ENCODE measurements around the gene SPATA32. TPM values are rescaled to one million over a fixed set of nuclear protein-coding genes. Genes with fewer than 3 reads are reported as not detected.
A peak's percentile ranks its signal among the peaks of the same experiment; 100 is the strongest.

The SPATA32 gene
- total RNA-seq, 4 donors from 2014 or later, result not detected

DNA sequence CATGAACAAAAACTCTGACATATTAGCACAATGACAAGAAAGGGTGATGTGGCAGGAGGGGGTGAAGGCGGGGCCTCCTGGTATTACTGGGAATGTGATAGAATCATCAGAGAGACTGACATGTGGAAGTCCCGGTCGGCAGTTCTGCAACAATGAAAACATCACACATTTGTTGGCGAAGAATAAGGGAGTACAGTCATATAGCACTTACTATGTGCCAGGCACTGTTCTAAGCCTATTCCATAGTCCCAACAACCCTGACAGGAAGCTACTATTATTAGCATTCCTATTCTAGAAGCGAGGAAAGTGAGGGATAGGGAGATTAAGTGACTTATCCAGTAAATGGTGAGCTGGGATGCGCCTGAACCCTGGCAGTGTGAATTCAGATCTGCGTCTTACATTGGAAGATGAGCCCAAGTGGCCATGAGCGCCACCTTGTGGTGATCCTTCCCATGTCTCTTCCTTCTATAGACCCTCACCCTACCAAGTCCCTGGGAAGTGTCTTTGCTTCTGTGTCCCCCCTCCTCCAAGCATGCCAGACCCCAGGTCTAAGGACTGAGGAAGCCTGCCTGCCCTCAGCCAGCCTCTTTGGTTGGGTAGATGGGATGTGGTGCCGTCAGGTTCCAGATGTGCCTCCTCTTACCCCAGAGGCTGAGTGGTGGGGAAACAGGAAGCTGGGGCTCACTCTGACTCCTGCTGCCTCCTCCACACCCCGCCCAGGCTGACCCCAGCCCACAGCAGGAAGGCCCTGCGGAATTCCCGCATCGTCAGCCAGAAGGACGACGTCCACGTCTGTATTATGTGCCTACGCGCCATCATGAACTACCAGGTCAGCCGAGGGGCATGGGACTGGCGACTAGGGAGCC is 26.2 kb downstream of the SPATA32 start:
- Histone ChIP-seq H3K4me3 (no peak overlapping the region), H3K4me1 (peaks cover 0 to 8% (median 0%) of the 10 kb centered on the region in 4 donors), H3K27me3 (no peaks in the 10 kb centered on the region), H3K36me3 (peaks cover 0 to 15% (median 0%) of the 10 kb centered on the region in 3 donors), H3K9me3 (no peaks in the 10 kb centered on the region), H3K27ac (no peak overlapping the region)
- DNase-seq, result peak; percentile 78 to 94 (median 86)
- TF ChIP-seq, protein P1, sequence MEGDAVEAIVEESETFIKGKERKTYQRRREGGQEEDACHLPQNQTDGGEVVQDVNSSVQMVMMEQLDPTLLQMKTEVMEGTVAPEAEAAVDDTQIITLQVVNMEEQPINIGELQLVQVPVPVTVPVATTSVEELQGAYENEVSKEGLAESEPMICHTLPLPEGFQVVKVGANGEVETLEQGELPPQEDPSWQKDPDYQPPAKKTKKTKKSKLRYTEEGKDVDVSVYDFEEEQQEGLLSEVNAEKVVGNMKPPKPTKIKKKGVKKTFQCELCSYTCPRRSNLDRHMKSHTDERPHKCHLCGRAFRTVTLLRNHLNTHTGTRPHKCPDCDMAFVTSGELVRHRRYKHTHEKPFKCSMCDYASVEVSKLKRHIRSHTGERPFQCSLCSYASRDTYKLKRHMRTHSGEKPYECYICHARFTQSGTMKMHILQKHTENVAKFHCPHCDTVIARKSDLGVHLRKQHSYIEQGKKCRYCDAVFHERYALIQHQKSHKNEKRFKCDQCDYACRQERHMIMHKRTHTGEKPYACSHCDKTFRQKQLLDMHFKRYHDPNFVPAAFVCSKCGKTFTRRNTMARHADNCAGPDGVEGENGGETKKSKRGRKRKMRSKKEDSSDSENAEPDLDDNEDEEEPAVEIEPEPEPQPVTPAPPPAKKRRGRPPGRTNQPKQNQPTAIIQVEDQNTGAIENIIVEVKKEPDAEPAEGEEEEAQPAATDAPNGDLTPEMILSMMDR (IDR thresholded peaks at IDR 0.05), result peak; percentile 63 to 77 (median 74)
- no peak for TF ChIP-seq POLR2A (IDR thresholded peaks at IDR 0.05)

DNA sequence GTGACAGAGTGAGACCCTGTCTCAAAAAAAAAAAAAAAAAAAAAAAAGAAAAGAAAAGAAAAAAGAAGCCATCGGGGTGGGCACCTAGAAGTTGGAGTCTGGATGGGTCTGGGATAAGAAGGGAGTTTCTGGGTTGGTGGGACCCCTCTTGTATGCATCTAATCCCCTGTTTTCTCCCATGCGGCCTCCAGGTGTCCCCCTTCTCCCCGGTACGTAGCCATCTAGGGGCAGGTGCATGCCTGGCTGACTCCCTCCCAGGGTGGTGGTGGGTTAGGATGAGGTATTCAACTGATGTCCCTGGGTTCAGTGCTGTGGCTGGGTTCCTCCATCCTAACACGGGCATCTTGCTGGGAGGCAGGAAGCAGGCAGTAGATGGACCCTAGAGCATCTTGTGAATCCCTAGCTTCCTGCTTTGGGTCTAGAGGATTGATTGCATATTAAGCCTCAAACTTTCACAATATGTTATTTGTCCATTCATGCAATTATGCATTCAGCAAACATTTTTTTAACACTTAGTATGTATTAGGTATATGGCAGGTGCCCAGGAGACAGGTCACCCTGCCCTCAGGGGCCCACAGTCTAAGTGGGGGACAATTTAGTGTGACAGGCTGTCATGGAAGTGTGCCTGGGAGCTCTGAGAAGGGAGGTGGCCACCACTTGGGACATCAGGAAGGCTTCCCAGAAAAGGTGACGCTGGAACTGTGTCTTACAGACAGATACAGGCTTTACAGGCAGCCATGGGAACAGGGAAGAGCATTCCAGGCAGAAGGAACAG is 27.1 kb downstream of the SPATA32 start:
- TF ChIP-seq, protein P1 (IDR thresholded peaks at IDR 0.05), result peak in 3 of 6 experiments; percentile 16 to 23 (median 18)
- TF ChIP-seq POLR2A (IDR thresholded peaks at IDR 0.05), result no peak
- Histone ChIP-seq H3K27me3 (no peaks in the 10 kb centered on the region), H3K36me3 (peaks cover 0 to 7% (median 0%) of the 10 kb centered on the region in 3 donors), H3K4me1 (peaks cover 0 to 14% (median 3%) of the 10 kb centered on the region in 4 donors), H3K27ac (no peak overlapping the region), H3K4me3 (no peak overlapping the region), H3K9me3 (no peaks in the 10 kb centered on the region)
- peak in 2 of 3 donors; percentile 68 to 71 for DNase-seq

DNA sequence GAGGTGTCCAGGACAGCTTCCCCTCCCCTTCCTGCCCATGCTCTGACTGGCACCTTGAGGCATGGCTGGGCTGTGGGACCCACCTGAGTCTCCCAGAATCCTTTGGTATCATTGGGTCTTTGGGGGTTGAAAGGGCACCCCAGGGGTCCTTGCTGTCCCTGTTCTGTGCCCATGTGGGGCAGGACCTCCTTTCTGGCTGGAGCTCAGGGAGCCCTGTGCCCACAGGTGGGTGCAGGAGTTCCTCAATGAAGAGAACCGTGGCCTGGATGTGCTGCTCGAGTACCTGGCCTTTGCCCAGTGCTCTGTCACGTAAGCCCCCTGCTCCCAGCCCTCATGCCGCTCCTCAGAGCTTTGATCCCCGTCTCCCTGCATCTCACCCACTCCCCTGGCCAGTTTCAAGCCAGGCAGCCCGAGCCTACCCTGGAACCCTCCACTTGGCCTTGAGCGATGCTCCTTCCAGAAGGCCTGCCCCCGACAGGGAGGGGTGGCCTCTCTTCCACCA is 28.4 kb downstream of the SPATA32 start:
- peaks cover 0 to 26% (median 15%) of the 10 kb centered on the region in 4 donors for H3K4me1 ChIP-seq
- TF ChIP-seq, protein P1 (IDR thresholded peaks at IDR 0.05), result no peak
- TF ChIP-seq POLR2A (IDR thresholded peaks at IDR 0.05), result no peak
- no peak for DNase-seq

DNA sequence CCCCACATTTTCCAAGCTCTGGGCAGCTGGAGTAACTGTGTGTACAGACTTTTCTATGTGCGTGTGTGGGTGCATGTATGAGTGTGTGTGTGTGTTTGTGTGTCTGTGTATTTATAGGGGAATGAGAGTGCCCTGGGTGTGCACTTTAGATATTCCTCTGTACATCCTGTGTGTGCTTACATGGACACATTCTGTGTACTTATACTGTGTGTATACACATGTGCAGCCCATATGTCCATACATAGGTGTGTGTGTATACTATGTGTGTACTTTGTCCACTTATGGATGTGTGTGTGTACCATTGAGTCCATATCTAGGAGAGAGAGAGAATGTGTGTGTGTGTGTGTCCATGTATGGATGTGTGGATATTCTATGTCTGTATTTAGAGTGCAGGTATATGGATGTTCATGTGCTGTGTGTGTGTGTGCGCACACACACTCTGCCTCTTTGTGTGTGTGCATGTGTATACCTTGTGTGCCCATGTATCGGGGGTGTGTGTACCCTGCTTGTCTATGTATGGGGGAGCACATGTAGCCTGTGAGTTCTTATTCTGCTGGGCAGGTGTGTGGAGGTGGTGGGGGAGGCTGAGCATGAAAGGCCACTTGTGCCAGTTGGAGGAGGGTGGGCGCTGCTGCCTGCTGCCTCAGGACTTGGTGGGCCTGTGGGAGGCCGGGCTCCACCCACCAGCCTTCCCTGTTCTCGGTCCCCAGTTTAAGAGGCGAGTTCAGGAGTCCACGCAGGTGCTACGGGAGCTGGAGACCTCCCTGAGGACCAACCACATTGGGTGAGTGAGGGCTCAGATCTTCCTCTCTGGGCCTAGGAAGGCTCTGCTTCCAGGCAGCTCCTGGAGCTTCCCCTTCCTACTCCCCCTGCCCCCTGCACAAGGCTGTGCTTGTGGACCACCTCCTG is 29.1 kb downstream of the SPATA32 start:
- peaks cover 0 to 32% (median 21%) of the 10 kb centered on the region in 4 donors for H3K4me1 ChIP-seq
- H3K27ac ChIP-seq, result no peak overlapping the region
- no peaks in the 10 kb centered on the region for H3K27me3 ChIP-seq
- H3K9me3 ChIP-seq, result no peaks in the 10 kb centered on the region
- TF ChIP-seq, protein P1 (IDR thresholded peaks at IDR 0.05), result no peak
- no peak for TF ChIP-seq POLR2A (IDR thresholded peaks at IDR 0.05)
- no peak for DNase-seq
- H3K36me3 ChIP-seq, result peaks cover 0 to 7% (median 0%) of the 10 kb centered on the region in 3 donors
- H3K4me3 ChIP-seq, result no peak overlapping the region

More for the DNA sequence above, 28.4 kb downstream of the SPATA32 start:
- H3K9me3 ChIP-seq, result no peaks in the 10 kb centered on the region
- H3K27me3 ChIP-seq, result no peaks in the 10 kb centered on the region
- H3K4me3 ChIP-seq, result no peak overlapping the region
- peaks cover 0 to 7% (median 0%) of the 10 kb centered on the region in 3 donors for H3K36me3 ChIP-seq
- H3K27ac ChIP-seq, result no peak overlapping the region
